ENCODE measurements around the gene SPSB3.

DNA sequence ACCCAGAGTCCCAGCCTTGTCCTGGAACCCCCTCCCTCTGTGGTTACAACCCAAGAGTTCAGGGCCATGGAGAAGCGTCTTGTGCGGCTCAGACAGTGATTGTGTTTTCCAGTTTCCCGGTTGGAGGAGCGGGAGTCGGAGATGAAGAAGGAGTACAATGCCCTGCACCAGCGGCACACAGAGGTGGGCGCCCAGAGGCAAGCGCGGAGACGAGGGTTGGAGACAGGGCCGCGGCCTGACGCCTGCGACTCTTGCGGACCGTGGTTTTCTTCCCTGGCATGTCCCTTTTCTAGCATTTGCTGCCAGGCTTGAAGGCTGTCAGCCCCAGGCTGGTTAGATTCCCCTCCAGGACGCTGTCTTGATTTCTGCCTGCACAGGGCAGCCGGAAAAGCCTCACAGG is 53.3 kb downstream of the SPSB3 start:
- TF ChIP-seq, protein P1, sequence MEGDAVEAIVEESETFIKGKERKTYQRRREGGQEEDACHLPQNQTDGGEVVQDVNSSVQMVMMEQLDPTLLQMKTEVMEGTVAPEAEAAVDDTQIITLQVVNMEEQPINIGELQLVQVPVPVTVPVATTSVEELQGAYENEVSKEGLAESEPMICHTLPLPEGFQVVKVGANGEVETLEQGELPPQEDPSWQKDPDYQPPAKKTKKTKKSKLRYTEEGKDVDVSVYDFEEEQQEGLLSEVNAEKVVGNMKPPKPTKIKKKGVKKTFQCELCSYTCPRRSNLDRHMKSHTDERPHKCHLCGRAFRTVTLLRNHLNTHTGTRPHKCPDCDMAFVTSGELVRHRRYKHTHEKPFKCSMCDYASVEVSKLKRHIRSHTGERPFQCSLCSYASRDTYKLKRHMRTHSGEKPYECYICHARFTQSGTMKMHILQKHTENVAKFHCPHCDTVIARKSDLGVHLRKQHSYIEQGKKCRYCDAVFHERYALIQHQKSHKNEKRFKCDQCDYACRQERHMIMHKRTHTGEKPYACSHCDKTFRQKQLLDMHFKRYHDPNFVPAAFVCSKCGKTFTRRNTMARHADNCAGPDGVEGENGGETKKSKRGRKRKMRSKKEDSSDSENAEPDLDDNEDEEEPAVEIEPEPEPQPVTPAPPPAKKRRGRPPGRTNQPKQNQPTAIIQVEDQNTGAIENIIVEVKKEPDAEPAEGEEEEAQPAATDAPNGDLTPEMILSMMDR (IDR thresholded peaks at IDR 0.05 in 8 of 11, conservative IDR thresholded peaks at IDR 0.05 in 3 of 11): no peak
- no peak for TF ChIP-seq POLR2A (IDR thresholded peaks at IDR 0.05)
